Subcutaneous adipose tissue (tissue), 4 donors: ENCODE data around the gene QRICH2. TPM values are rescaled to one million over a fixed set of nuclear protein-coding genes. Genes with fewer than 3 reads are reported as not detected.

Experiments used
- CTCF ChIP-seq: fragments of 450-650 bp; IDR thresholded peaks from one replicate; pipeline ENCODE4 v1.5.1; 2016; ENCODE audit warnings: low read depth, mild to moderate bottlenecking, control low read depth, antibody characterized with exemption, moderate library complexity
- total RNA-seq, 4 donors: library from RNA; depleted of rRNA; stranded (reverse); fragments of >200 nt; gene quantifications; one replicate each; pipeline ENCODE4 v1.1.0, GENCODE V29; 2016

The QRICH2 gene
- total RNA-seq, 4 donors from 2014 or later = 0.33 to 2.2 (median 1.4) TPM

GRCh38 chr17:76265624-76266243 is 42.3 kb downstream of the QRICH2 start:
- no peak for TF ChIP-seq CTCF

- TF ChIP-seq CTCF = no peak
Observed at GRCh38 chr17:76264755-76265623, 43.1 kb downstream of the QRICH2 start, which contains the start of gene UBALD2. UBALD2 (plus strand) TSS chr17:76265348; CDS start chr17:76265506, 158 bp downstream.

- TF ChIP-seq CTCF = no peak
Observed at GRCh38 chr17:76264425-76264754, 43.7 kb downstream of the QRICH2 start.

GRCh38 chr17:76263896-76264295 is 44.2 kb downstream of the QRICH2 start:
- TF ChIP-seq CTCF = no peak

GRCh38 chr17:76262732-76263344 is 45.2 kb downstream of the QRICH2 start:
- no peak for TF ChIP-seq CTCF

- no peak for TF ChIP-seq CTCF
Observed at GRCh38 chr17:76261421-76262215, 46.5 kb downstream of the QRICH2 start.
